Fibroblast of skin of right quadriceps (primary cell): Measurements from ENCODE around the gene FADD.
"Not testable (repeated sequence)": the region's sequence is repeated elsewhere in the genome, so short reads cannot be mapped to it uniquely, and the experiment has no call there.

ENCODE experiments used
- DNase-seq: peaks from one replicate; pipeline ENCODE4 v3.0.0-alpha.2; 2013

Gene FADD

DNA sequence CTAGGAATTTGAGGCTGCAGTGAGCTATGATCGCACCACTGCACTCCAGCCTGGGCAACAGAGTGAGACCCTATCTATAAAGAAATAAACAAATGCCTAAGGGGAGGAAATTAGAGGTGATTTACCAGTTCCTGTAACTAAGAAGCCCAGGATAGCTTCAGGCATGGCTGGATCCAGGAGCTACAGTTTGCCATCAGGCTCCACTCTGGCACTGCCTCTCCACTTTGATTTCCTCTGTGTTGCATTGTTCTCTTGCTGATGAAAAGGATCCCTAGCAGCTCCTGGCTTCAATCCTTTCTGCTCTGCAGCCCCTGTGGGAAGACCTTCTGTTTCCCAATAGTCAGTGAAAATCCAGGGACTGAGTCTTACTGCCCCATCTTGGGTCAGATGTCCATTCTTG is 20.1 kb upstream of the FADD start:
- no peak for DNase-seq

DNA sequence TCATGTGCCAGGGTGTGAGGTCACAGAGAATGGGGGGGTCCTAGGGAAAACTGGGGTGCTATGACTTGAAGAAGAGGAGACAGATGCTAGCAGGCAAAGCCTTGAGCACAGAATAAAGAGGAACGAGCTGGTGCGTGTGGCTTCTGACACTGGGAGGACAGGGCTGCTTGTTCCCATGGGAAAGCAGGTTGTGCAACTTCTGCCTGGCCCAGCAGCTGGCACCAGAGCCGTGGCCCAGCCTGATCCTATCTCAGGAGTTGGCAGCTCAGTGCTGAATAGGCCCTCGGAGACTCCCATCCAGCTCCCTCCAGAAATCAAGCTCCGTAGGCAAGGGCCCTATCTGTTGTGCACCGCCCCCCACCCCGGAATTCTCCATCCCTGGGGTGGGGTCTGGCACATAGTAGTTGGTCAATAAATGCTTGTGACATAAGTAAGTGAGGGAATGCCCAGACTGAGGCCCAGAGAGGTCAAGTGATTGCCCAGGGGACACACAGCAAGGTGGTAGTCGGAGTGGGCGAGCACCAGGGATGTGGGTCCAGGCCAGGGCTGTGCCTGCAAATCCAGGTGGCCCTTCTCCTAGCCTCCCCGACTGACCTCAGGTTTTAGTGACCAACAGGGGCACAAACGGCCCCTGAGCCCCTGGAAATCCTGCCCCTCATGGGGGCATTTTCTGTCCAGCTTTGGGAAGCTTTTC is 19.5 kb upstream of the FADD start:
- DNase-seq, result no peak

DNA sequence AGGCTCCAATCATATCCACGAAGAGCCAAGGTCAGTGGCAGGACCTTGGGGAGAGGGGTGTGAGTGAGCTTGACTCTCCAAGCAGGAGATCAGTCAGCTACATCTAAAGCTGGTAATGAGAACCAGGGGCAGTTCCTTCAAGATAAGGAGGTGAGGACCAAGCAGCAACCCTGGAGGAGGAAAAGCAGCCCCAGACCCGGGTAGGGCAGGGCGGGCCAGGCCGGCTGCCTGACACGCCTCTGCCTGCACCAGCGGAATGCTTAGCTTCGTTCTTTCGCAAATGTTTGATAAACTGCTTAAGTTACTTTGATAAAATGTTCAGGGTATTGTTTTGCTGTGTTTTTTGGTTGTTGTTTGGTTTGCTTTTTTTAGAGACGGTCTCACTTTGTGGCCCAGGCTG is 18.7 kb upstream of the FADD start:
- no peak for DNase-seq

DNA sequence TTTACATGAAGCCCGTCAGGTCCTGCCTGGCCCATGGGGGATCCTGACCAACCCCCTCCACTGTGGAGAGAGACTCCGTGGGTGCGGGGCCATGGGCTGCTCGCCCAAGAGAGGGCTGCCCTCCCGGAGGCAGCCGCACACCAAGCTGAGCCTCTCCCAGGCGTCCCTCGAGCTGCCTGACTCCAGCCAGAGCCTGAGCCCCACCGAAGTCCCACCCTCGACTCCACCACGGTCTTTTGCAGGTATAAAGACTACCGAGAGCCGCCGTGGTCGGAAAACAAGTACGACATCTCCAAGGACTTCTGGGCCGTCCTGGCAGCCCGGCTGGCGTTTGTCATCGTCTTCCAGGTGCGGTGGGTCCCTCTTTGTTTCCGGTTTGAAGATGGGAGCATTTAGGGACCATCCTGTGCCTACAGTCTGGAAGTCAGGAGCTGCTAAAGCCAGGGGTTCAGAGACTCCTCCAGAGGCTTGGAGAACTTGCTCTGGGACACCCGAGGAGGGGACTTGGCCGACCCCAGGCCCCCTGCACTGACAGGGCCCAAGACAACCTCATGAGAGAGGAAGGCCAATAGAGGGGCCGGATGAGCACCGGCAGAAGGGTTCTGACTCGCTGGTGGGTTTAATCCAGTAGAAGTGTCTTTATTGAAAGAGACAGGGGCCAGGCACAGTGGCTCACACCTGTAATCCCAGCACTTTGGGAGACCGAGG is 17.6 kb upstream of the FADD start:
- DNase-seq, result no peak

DNA sequence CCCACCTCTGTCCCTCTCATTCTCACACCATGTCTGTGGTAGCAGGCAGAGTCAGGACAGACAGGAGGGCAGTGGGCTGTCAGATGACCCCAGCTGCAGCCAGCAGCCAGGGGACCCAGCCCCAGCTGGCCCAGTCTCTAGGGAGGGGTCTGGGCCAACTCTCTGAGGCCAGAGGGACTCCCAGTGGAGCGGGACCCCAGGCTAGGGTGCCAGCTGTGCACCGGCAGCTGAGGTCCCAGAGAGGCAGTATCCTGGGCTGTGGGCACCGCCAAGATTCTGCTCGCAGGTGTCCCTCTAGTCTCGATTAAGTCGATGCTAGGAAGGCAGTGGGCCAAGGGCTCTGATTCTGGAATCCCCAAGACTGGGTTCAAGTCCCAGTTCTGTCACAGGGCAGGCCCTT is 16.7 kb upstream of the FADD start:
- DNase-seq, result no peak

DNA sequence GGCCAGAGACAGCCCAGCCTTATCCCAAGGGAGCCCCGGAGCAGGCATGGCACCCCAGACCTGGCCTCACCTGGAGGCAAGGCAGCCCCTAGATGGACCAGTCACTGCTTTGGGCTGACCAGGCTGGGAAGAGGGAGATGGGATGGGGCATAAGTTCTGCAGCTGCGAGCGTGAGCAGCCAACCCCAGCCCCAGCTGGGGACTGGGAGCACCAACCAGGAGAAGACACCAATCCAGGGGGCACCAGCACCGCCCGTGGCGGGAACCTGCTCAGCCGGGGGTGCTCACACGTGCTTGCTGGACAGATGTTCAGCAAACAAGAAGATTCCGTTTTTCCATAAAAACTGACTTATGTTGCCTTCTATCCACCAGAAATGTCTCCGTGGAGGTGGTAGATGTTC is 16.2 kb upstream of the FADD start:
- no peak for DNase-seq

DNA sequence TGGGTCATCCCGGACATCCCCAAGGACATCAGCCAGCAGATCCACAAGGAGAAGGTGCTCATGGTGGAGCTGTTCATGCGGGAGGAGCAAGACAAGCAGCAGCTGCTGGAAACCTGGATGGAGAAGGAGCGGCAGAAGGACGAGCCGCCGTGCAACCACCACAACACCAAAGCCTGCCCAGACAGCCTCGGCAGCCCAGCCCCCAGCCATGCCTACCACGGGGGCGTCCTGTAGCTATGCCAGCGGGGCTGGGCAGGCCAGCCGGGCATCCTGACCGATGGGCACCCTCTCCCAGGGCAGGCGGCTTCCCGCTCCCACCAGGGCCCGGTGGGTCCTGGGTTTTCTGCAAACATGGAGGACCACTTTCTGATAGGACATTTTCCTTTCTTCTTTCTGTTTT is 15.3 kb upstream of the FADD start:
- DNase-seq, result no peak

DNA sequence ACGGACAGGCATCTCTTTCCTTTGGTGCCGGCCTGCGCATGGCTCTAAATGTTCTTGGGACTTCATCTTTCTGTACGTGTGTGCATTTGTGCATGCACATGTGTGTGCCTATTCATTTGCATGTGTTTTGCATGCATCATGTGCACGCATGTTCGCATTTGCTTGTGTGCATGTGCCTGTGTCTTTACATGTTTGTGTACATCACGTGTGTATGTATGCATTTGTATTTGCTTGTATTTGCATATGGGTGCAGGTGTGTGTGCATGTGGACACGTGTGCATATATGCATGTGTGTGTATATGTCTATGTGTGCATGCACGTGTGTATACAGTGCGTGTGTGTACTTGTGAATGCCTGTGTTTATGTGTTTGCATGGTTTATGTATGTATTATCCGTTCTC is 13.5 kb upstream of the FADD start:
- DNase-seq, result no peak

DNA sequence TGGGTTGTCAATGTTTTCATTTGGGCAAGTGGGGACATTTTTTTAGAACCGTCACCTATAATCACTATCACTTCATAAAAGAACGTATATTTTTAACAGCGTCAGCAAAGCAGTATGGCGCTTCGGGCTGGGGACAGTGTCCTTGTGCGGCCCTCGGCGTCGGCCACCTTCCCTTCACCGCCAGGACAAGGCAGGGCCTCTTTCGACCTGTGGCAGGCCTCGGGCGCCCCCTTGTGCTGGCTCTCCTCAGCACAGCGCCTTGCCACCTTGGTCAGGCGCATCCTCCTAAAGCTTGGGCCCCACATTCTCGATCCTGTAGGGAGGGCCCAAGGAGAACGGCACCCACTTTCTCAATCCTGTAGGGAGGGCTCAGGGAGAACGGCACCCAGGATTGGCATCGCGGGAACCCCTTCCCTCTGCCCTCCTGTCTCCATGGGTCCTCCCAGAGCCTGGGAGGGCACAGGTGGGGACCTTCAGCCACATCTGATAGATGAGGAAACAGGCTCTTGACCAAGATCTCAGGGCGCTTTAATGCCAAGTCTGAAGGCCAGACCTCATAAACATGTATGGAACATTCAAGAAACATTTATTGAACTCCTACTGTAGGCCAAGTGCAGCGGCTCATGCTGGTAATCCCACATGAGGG is 11.5 kb upstream of the FADD start:
- peak; percentile 23 for DNase-seq

DNA sequence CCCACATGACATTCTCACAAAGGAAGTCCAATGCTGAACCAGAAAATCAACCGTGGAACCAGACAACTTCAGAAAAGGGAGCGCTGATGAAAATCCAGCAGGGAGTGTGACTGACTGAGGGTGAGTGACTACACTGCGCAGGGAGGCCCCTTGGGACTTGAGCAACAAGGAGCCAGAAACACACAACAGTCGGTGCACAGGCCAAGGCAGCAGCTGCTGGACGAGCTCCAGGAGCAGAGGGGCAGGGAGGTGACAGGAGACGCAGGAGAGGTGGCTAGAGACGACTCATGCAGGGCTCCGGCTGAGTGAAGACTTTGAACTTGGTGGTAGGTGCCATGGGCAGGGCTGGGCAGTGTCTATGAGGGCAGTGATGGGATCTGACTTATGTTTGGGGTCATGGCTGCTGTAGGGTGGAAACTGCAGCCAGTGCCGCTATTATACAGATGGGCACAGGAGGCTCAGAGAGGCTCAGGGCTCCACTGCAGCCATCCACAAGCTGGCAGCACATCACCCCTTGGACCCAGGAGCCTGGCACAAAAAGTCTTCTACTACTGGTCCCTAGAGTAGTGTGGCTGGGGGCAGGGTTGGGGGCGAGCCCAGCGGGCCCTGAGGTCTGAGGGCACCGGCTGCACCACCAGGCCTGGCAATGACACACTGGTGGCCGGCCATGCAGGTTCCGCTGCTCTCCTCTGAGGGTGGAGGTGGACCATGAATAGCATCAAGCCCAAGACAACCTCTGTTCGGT is 10.3 kb upstream of the FADD start:
- no peak for DNase-seq

DNA sequence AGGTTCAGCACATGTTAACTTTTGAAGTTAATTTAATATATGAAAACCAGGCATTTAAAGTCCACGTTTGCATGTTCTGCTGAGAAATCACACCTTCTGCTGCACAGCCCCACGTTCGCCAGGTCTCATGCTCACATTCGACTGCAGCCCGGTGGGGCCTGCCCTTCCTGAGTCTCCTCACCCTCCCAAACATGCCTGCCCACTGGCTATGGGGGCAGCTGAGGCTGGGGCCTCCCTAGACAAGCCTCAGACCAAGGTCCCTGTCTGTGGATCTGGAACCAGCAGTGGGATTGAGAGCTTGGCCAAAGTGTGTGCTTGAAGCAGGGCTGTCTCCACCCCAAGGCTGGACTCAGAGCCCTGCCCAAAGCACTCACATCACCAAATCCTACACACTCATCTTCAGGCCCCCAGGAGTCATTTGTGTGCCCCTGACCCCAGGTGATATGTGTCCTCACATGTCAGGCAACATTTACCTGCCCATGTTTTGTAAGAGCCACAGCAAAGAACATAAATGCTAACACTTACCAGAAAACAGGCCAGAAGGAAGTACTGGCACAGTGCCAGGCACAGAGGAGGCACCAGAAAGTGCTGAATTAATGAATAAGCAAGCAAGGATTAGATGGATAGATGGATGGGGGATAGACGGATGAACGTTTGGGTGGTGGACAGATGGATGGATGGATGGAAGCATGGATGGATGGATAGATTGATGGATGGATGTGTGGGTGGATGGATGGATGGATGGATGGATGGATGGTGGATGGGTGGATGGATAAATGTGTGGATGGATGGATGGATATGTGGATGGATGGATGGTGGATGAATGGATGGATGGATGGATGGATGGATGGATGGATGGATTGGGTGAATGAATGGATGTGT is 9.4 kb upstream of the FADD start:
- DNase-seq, result no peak

DNA sequence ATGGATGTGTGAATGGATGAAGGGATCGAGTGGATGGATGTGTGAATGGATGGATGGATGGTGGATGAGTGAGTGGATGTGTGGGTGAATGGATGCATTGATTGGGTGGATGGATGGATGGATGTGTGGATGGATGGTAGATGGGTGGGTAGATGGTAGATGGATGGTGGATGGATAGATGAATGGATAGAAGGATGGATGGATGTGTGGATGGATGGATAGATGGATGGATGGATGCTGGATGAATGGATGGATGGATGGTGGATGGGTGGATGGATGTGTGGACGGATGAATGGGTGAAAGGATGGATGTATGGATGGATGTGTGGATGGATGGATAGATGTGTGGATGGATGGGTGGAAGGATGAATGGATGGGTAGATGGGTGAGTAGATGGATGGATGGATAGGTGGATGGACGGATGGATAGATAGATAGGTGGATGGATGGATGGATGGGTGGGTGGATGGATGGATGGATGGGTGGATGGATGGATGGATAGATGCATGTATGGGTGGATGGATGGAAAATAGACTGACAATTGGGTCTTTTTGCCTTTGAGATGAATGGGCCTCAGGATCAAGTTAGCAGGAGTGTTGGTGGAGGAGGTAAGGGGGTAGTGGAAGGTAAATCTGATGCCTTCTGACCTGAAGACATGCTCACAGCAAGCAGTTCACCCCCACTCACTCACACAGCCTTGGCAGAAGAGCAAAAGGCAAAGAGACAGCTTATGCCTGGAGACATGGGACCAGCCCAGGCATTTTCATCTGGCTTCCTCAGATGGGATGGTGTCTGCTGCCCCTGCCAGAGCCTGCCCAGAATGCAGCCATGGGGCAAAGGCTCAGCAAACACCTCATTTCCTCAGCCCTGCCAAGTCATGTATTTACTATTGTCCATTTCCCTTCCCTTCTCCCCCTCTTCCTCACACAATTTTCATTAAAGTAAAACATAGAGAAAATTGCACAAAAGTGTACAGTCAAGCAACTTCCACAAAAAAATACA is 8.0 kb upstream of the FADD start:
- DNase-seq, result no peak

DNA sequence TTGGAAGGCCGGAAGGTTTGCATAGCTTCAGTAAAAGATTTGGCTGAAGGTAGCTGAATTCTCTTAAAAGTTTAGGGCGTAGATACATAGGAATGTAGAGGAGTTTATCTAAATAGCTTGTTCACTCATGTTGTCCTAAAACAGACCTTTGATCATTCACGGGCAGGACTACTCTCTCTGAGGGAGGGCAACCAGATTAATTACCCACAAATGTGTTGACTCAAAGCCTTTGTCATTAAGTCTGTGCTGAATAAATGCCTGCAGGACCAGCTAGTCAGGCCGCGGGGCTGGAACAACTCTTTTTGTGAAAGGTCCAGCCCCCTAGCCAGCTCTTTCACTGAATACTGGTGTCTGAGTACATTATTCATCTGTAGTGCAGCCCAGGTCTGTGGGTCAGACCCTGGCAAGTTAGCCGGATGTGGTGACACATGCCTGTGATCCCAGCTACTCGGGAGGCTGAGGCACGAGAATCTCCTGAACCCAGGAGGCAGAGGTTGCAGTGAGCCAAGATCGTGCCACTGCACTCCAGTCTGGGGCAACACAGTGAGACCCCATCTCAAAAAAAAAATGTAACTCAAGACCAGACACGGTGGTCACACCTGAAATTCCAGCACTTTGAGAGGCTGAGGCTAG is 2.8 kb upstream of the FADD start:
- no peak for DNase-seq

DNA sequence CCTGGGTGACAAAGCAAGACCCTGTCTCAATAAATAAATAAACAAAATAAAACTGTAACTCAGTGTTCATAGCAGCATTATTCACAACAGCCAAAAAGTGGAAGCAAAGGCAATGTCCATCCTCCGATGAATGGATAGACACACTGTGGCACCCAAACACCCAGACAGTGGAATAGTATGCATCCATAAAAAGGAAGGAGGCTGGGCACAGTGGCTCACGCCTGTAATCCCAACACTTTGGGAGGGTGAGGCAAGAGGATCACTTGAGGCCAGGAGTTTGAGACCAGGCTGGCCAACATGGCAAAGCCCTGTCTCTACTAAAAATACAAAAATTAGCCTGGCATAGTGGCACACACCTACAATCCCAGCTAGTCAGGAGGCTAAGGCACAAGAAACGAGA is 2.0 kb upstream of the FADD start:
- DNase-seq, result not testable (repeated sequence)

DNA sequence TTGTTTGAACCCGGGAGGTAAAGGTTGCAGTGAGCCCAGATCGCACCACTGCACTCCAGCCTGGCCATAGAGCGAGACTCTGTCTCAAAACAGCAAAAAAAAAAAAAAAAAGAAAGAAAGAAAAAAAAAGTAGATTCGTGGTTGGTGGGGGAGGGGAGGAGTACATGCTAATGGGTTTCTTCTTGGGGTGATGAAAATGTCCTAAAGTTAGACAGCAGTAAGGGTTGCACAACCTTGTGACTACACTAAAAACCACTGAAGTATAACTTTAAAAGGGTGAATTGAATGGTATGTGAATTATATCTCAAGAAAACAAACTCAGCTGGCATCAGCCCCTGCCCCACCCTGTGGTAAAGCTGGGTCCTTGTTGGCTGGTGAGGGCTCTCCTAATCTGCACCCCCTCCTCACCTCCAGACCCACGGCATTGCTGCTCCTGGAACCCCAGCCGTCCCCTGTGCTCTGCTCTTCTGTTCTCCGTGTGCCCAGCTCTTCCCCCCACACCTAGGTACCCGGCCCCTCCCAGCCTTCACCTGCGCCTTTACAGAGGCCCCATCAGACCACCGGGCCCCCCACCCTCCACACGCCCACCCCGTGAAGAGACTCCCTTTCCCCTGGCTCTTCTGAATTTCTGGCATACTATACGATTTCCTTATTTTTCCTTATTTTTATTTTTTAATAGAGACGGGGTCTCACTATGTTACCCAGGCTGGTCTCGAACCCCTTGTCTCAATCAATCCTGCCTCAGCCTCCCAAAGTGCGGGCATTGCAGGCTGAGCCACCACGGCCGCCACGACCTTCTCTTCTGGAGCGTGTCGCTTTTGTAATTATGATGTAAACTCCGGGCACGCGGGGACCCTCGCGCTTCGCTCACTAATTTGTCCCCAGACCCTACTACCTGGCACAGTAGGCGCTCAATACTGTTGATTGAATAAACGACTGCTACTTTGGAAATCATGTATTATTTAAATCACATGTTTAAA is 924 bp upstream of the FADD start:
- DNase-seq, result peak; percentile 57

DNA sequence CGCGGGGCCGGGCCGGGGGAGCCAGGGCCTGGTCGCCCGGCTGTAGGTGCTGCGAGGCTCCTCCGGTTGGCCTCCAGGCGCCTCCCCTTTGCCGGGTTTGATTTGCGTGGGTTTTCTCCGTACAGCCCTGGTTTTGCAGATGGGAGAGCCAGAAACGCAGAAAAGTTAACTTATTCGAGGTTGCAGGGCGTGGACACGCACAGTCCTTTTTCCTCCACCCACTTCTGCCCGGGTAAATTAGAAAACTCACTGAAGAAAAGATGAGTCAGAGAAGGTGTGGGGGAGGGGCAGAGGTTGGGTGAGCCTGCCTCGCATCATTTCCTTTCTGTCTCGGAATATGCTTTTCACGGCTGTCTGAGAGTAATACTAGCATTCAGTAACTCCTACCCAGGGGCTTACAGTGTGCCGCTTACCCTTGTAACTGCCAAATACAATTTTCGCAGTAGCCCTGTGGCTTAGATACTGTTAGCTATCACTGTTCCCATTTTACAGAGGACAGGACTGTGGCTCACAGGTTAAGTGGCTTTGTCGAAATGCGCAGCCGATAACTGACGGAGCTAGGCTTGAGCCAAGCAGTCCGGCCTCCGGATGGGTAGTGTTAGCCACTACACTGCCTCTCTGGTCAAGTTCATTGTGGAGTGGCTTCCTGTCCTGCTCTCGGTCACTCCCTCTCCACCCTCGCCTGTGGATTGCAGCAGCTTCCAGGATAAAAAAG is 812 bp downstream of the FADD start:
- DNase-seq, result peak; percentile 90

DNA sequence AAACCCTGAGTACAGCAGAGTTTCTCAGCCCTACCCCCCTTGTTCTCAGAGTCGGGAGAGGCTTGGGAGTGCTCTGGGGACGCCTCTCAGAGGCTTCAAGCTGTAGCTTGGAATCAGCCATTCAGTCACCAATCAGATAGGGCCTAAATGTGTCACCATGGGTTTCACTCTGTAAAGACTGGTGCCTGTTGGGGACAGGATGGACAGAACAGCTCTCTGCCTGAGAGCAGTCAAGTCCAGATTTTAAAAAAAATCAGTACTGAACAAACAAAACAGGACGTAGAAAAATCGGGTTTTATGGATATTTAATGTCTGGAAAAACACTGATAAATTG is 1.3 kb downstream of the FADD start:
- no peak for DNase-seq

DNA sequence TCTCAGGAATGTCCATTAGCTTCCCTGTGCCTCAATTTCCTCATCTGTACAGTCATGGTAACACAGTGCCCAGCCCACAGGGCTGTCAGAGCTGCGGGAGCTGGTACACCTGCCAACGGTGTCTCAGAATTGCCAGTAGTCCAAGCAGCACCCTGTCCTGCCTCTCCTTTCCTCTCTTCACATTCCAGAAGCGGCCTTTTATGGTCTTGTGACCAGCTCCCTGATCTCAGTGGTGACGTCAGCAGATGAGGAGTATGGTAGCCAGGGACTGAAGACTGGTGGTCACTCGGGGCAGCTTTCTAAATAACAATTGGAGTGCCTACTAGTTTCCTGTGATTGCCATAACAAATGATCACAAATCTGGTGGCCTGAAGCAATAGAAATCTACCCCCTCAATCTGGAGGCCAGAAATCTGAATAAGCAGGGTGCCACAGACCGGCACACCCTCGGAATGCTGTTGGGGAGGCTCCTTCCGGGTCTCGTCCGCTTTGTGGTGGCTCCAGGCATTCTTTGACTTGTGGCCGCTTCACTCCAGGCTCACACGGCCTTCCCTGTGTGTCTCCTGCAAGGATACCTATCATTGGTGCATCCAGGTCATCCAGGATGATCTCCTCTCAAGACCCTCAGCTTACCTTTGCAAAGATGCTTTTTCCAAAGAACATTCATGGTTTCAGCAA is 2.1 kb downstream of the FADD start:
- no peak for DNase-seq
